ENCODE results near the gene ANKRD16.
"Not testable (repeated sequence)": the region's sequence is repeated elsewhere in the genome, so short reads cannot be mapped to it uniquely, and the experiment has no call there.

The ANKRD16 gene

DNA sequence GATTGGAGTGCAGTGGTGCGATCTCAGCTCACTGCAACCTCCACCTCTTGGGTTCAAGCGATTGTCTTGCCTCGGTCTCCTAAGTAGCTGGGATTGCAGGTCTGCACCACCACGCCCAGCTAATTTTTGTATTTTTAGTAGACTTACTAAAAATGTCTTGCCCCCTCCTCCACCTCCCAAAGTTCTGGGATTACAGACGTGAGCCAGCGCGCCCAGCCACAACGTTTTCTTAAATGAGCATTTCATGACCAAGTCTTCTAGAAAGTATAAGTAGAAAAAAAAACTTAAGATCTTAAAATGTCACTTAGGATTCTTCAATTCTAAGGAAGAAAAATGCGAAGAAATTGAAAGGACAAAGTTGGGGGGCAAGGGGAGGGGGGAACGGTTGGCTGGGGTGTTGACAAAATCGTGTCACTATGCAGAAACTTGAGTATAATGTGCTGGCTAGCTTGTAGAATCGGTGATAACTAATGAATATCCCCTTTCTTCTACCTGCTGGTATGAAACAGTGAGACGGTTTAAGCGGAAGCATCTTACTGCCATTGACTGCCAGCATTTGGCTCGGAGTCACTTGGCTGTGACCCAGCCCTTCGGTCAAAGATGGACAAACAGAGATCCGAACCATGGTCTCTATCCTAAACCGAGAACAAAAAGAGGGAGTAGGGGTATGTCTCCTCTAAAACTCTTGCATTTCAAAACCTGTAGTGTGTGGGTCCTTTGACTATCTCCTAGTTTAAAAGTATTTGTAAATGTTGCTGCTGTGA, 13.0 kb upstream of the ANKRD16 start:
- no peak for DNase-seq

DNA sequence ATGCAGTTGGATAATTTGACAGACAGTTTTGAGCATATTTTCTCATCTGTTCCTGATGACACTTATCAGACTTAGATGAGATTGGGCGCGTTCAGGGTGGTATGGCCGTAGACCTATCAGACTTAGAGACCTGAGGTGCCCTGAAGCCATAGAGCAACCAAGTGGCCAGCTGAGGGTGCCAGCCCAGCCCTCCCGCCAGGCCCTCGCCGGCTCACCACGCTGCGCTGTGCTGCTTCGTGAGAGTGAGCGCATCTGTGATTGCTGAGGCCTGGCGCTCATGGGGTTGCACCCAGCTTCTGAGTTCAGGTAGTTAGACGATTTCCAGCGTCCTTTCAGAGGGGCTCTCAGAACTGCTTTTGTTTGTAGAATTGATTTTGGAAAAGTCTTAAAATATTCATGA, 10.6 kb upstream of the ANKRD16 start:
- no peak for DNase-seq

DNA sequence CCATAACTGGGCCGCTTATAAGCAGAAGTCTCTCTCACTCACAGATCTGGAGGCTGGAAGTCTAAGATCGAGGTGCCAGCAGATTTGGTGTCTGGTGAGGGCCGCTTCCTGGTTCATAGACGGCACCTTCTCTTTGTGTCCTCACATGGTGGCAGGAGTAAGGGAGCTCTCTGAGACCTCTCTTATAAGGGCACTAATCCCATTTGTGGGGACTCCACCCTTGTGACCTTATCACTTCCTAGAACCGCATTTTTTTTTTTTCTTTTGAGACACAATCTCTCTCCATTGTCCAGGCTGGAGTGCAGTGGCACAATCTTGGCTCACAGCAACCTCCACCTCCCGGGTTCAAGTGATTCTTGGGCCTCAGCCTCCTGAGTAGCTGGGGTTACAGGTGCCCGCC, 8.5 kb upstream of the ANKRD16 start:
- DNase-seq: no peak

DNA sequence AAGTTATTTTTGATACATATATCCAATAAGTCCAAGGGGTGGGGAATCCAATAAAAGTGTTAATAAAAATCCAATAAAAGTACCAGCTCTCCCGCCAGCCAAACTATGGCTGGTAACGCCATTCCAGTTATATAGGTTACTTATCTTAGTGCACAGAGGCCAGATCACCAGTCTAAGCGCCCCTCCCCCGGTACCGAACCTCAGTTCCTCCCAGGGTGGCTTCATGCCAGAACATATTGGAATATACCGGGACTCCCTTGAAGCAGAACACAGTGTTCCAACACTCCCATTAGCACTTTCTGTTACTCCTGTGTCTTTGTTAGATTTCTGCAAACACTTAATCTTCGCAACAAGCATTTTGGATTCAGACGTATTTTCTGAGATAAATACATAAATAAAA, 7.8 kb upstream of the ANKRD16 start:
- no peak for DNase-seq

DNA sequence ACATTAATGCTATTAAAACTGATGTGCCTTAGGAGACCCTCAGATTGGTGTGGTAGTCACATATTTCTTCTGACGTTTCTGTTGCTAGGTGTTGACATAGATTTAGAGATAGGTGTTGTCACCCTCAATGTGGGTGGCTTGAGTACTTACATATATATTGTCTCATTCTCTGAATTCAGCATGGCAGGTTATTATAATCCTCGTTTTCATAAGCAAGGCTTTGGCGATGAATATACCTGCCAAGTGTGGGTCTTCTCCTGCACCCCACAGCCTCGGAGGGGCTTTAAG, 7.3 kb upstream of the ANKRD16 start:
- no peak for DNase-seq

DNA sequence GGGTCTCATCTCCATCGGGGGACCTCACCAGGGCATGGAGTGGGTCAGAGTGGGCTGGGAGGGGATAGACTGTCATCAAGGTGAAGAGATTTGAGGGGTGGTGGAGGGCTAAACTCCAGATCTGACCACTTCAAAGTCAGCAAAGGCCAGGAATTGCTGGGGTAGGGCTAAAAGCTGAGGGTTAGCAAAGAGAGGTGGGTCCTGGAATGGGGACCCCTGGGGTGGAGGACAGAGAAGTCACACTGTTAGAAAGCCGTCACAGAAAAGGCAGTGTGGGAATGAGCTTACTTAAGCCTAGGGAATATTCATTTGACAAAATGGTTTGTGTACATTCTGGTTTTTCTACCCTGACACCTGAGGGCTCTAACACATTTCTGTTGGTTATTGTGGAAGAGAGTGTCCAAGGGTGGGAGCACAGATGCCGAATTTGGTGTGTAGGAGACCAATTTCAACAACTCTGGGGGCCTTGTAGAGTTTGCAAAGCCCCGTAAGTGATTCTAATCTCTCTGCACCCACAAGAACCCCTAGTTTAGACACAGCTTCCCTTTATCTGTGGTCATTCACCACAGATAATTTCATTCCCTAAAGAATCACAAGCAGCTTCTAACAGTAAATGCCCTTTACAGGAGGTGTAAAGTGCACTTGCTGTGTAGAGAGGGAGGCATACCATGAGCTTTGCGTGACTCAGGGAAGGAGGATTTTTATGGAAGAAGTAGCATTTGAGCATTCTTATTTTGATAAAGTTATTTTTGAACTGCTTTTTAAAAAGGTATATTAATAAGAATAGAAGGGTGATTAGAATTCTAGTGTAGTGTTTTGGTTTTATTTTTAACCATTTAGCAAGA, 6.7 kb upstream of the ANKRD16 start:
- DNase-seq: no peak

DNA sequence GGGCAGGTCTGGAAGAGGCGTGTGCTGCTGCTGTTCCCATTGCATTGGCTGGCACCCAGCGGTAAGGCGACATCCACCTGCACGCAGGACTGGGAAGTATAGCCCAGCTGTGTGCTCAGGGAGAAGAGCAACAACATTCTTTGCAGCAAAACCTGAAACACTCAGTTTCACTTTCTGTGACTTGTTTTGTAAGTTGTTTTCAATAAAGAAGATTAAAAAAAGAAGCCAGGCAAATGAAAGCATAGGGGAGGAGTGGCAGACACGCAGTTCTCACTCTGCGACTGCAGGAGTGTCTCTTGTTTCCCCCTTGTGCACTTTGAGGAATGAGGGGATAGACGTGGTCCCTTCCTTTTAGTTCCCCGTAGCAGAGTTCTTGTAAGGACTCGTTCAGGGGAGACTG, 6.1 kb upstream of the ANKRD16 start:
- peak; percentile 18 for DNase-seq

DNA sequence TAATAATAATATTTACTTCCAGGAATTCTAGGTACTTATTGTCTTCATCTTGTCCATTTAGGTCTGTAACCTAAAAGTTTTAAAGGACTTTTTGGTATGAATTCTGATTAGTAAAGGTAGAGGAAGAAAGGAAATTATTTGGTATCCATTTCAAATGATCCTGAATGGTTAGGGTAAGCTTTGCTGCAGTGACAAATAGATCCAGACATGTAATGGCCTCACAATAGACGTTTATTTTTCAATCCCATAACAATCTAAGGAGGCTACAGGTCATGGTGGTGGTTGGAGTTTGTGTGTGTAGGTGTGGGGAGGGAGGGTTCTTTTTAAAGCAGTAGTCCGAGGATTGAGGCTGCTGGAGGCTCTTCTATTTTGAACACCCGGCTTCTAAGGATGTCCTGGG, 5.7 kb upstream of the ANKRD16 start:
- DNase-seq: no peak

DNA sequence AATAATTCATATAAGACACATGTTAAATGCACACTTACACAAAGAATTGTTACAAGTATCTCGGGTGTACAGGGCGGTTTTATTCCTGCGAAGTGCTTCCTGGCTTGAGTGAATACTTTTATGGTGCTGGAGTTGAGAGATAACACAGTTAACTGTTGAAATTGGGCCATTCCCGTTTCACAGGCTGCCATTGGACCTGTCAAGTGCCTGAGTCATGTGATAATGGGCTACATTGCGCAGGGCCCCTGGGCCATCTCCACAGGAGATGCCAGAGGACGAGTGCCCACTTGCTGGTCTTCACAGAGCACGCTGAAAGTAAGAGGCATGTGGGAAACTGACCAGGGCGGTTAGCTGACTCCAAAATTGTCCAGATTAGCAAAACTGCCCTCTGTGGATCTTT, 5.2 kb upstream of the ANKRD16 start:
- no peak for DNase-seq

DNA sequence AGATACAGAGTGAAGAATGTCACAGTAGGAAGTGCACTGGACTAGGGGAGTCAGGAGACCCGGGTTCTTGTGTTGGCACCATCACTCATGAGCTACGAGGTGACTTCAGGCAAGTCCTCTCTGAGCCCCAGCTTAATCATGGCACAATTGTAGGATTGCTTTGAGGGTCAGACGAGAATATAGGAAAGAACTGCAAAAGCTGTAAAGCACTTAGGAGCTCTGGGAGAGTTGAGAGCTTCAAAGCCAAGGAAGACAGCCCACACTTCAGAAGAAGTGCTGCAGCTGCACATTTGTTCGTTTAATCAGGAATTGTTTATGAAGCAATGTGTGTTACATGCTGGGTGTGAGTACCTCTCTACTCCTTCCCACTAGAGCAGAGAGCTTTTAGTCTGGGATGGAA, 4.7 kb upstream of the ANKRD16 start:
- DNase-seq: no peak

DNA sequence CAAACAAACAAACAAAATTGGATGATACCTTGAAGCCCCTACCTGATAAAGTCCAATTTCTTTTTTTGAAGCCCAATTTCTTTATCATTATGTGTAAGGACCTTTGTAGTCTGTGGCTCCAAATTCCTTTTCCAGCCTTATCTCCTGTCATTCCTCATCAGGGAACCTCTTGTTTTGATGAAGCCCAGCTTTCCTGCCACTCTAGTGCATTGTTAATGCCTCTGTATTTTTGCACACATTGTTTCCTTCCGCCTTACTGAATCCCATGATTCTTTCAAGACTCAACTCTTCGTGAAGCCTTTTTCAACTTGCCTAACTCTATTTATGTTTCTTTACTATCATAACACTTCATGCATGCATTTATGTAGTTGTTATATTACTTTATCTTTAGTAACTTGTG, 3.6 kb upstream of the ANKRD16 start:
- no peak for DNase-seq

DNA sequence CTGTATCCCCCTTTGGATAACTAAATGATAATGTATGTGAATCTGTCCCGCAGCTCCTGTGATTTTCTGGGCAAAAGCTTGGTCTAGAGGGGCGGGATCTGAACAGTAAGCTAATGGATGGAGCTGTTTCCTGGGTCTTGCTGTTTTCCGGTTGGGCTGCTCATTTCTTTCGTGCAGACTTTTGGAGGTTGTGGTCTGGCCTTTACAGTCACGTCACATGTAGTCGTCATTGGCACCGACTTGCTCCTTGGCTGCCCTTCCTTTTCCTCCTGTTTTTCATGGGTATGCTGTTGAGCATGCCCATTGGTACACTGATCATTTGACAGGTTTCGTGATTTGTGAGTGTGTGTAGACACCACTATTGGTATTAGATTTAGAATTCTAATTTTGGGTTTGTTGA, 2.3 kb upstream of the ANKRD16 start:
- DNase-seq: no peak

DNA sequence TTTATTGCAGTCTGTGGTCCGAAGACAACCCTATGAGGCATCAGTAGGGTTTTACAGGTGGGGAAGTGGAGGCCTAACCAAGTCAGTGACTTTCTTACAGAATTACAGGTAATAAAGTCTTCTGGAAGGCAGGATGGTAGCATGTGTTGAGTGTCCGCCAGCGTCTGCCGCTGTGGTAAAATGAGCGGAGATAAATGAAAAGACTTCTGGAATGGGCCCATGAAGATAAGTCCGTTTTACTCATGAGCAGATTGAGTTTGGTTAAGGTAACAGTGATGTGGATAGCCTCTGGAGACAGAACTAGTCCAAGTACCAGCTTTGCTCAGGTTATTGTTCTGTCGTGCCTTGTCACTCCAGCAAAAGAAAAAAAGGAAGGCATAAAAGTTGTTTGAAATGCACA, 1.3 kb upstream of the ANKRD16 start:
- no peak for DNase-seq

DNA sequence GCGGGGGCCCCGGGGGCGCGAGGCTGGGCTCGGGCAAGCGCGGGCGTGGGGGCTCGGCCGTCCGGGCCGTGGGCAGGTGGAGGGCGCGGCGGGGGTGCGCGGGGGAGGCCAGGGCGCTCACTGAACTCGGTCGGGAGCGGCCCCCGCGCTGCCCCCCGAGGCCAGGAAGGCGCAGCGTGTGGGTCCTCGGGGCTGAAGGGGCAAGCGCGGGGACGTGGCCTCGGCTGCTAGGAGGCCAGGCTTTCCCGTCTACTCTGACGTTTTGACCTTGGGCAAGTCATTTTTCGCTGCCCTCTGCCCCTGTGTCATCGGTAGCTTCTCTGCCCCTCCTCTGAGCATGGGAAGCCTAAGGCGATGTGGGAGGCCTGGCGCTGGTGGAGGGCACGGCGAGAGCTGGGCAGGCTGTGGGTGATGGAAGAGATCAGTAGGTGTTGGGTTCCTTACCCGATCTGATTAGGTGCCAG, 791 bp upstream of the ANKRD16 start:
- DNase-seq: peak; percentile 27

DNA sequence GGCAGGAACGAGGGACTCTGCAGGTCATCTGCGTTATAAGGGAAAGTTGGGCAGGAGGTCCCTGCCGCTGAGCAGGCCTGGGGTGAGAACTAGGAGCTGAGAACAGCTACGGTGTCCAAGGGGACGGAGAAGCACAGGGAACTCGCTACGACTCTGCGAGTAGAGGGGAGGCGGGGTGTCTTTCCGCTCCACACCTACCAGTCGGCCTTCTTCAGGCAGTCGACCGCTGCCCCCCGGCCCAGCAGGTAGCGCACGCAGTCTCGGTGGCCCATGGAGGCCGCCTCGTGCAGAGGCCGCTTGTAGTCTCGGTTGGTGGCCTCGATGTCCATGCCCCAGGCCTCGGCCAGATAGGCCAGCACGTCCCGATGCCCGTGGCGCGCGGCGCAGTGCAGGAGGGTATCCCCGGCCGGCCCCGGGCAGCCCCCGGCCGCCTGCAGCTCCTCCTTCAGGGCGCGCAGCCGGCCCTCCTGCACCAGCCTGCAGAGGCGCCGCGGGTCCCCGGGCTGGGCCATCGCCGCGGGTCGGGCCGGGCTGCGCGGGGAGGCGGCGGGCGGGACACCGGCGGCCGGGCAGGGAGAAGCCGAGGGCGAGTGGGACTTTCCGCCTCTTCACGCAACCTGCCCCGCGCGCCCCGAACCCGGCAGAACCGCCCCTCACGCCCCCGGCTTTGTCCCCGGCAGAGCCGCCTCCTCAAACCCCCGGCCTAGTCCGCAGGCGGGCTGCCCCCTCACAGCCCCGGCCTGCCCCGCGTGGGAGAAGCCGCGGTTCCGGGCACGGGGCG, 660 bp downstream of the ANKRD16 start:
- peak; percentile 50 for DNase-seq

DNA sequence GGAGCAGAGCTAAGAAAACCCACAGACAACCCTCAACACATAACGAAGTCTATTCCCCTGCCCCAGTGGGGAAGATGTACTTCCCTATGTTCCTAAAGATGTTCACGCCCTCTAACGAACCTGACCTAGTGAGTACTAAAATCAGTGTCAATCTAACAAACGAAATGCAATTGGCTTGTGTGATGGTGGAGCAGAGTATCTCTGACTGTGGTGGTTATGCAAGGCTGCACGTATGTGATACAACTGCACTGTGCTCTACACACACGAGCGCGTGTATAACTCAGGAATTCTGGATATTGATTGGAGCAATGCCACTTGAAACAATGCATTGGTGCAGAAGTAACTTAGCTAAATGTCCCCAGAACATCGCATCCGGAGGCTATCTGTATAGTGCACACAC, 1.3 kb downstream of the ANKRD16 start:
- no peak for DNase-seq

DNA sequence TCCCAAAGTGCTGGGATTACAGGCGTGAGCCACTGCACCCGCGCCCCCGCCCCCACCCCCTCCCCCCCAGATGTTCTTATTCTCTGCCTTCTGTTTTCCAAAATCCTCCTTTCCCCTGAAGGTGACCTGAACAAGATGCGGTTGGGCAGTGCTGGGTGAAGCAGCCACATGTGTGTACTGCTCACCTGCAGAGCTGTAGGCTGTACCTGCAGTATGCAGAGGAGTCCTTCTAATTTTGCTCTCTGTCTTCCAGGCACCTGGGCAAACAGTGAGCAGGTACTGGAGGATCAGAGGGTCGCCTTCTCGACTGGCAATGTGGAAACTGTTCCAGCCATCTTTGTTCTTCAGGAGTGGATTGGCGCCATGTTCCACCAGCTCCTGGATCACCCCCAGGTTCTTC, 2.1 kb downstream of the ANKRD16 start:
- no peak for DNase-seq

DNA sequence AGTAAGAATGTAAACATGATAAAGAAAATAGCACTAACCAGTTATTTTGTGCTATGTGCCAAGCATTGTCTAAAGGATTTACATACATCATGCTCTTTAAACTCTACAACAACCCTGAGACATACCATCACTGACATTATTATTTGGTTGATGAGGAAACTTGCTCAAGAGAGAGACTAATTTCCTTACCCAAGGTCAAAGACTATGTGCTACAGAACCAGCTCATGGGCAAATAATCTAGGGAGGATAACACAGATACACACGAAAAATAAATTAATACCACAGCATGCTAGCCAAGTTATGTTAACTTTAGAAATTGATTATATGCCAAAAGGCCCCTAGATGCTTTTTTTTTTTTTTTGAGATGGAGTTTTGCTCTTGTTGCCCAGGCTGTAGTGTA, 2.7 kb downstream of the ANKRD16 start:
- no peak for DNase-seq

DNA sequence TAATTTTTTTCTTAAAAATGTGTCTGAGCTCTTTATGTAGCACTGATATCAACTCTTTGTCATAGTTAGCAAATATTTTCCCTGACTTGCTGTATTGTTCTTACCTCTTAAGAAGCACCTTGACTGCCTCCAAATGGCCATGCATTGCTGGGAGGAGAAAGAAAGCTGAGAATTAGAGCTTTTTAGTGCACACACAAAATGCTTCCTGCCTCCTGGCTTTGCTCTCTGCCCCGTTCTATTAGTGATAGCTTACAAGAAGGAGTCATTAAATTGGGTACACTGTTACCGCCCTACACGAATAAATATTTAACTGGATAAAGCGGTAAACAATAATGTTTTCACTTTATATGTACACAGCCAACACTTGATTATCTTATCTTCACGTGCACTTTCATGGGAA, 4.1 kb downstream of the ANKRD16 start:
- no peak for DNase-seq

DNA sequence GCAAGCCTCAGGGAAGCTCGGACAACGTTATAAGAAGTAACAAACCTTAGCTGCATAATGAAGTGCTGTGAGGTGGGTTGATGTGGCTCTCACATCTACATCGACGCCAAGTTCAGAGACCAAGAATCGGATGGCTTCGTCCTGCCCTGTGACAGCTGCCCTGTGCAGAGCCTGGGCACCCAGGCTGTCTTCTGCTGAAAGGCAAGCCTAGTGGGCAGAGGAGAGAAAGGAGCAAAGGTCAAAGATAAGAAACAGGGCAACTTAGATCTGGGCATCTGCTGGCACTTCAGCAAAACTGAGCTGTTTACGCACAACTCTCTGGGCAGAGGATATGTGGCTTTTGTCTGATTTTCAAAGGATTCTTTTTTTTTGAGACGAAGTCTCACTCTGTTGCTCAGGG, 6.7 kb downstream of the ANKRD16 start:
- no peak for DNase-seq

DNA sequence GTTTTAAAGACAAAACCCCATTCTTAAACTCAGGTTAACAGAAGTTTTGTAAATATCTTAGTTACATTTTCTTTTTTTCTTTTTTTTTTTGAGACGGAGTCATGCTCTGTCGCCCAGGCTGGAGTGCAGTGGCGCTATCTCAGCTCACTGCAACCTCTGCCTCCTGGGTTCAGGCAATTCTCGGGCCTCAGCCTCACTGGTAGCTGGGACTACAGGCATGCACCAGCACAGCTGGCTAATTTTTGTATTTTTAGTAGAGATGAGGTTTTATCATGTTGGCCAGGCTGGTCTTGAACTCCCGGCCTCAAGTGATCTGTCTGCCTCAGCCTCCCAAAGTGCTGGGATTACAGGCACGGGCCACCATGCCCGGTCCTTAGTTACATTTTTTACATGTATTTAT, 12.7 kb downstream of the ANKRD16 start:
- DNase-seq: not testable (repeated sequence)

DNA sequence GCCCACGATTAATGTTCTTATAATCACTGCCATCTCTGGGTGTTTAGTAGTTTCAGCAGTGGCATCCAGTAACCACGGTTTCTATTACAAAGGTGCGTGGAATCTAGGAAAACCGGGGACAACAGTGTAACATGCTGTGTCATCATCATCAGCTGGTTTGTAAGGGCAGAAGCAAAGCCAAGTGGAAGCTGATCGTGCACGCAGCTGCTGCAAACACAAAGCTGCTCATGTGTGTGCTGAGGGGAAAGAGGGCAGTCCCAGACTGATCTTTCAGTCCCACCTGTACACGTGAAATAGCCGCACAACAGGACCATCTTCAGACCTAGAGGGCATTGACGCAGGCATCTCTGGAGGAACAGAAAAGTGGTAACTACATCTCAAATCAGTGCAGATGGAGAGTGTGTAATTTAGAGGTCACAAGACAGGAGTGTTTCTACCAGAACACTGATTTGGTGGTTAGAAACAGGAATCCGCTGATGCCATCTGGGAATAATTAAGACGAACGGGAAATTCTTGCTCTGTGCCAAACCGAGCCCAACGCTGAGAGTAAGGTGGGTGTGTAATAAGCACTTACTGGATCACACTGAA, 13.4 kb downstream of the ANKRD16 start:
- no peak for DNase-seq

DNA sequence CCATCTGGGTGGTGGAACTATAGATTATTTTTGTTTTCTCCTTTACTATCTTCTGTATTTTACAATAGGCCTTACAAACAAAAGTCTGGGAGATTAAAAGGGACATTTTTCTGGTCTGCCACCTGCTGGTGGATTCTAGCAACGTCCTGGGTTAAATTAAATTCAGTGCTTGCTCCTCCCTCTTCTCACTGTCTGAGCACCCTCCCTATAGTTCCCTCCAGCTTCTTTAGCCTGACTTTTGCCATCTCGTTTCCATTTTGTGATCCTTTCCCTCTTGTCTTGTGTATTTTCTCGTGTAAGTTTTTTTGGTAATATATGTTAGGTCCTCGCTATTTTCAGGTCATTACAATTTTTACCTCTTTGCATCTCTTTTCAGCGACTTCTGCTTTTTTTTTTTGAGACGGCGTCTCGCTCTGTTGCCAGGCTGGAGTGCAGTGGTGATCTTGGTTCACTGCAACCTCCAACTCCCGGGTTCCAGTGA, 16.1 kb downstream of the ANKRD16 start:
- peak; percentile 73 for DNase-seq

Measured in CD4-positive, alpha-beta T cell treated with Interleukin-6 for 4 hours (primary cell).